Endometrium (tissue), 2 donors: ENCODE measurements around the gene ZNF778.
"Not testable (repeated sequence)": the region's sequence is repeated elsewhere in the genome, so short reads cannot be mapped to it uniquely, and the experiment has no call there.

ENCODE experiments used
- FAIRE-seq: peaks from 2 replicates; lab custom pipeline; 2012; peaks lifted over from hg19 to GRCh38; lab: Jason Lieb, UNC
- donor health status: control.
- donor health status: control.

Gene ZNF778

GRCh38 chr16:89257757-89258465 is 40.4 kb downstream of the ZNF778 start:
- no peak for FAIRE-seq

DNA sequence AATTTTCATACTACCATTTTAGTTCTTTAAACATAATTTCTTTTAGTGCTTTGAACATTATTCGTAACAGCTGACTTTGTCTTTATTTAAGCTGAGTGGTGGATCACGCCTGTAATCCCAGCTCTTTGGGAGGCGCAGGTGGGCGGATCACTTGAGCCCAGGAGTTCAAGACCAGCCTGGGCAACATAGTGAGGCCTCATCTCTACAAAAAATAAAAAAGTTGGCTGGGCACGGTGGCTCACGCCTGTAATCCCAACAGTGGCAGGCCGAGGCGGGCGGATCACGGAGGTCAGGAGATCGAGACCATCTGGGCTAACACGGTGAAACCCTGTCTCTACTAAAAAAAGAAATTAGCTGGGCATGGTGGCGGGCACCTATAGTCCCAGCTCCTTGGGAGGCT is 42.4 kb downstream of the ZNF778 start:
- not testable (repeated sequence) for FAIRE-seq

DNA sequence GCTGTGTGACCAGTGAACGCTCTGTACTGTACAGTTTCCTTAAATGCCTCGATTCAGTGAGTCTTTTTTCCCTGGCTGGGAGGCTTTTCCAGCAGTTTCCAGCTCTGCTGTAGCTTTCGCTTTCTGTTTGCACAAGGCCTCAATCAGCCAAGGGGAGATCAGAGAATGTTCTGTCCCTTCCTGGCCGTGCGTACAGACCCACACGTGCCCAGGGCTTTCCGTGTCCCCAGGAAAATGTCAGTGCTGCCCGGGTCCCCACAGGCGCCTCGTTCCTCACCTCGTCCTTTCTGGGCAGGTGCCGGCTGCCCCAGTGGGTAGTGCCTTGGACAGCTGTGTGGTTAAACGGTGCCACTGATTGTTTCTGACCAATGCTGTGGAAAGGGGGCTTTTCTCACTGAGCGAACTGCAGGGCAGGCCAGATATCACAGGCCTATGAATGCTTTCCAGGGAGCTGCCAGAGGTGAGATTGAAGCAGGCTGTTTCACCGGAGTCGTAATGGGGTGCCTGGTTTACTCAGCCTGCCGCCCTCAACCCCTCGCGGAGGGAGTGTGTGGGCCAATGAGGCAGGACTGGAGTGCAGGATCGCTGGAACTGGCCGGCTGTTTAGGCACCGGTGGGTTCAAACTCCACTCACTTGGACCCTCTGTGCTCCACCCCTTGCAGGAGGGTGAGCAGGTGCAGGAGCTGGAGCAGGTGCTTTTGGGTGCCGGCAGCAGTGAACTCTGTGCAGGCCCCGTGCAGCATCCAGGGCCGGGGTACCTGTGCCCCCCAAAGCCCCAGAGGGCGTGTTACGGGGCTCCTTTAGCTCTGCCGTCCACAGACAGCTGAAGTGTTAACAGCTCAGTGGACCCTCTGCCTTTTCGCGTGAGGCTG is 44.4 kb downstream of the ZNF778 start:
- no peak for FAIRE-seq

- no peak for FAIRE-seq
Observed at GRCh38 chr16:89264800-89265550, 47.5 kb downstream of the ZNF778 start.

DNA sequence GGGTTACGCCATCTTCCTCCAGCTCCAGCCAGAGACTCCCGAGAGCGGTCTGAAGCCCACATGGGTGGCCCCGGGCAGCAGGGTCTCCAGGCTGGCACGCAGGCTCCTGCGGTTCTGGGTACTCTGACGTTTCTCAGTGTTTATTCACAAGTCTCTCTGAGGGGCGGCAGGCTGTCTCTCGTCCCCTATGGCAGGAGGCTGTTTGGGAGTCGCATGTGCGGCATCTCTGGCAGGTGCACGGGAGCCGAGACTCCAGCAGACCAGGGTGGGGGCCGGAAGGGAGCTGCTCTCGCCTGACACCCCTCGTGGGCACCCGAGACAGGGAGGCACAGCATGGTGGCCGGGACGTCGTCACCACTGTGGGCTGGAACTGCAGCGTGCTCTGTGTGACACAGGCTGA is 48.1 kb downstream of the ZNF778 start:
- no peak for FAIRE-seq

DNA sequence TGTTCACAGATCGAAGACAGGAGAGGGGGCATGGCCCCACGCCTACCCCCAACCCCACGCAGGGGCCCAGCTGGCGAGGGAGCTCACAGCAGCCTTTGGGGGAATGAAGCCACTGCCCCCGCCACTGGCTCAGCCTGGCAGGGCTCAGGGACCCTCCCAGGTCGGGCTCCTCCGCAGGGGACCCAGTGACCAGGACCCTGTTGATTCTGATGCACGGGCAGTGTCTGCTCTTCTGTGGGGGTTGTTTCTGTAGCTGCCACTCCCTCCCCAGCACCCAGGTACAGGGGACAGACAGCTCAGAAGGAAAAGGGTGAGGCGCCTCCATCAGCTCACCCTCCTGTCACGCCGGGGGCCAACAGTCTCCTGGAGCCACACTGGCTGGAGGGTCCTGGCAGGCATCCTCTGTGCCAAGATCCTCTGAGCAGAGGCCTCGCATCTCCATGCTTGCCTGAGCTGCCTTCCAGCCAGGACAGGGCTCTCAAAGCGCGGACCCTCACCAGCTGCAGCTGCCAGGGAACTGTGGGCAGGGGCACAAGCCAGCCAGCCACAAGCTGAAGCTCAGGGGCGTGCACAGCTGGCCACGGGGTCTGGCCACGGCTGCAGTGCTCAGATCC is 49.1 kb downstream of the ZNF778 start:
- FAIRE-seq = no peak

DNA sequence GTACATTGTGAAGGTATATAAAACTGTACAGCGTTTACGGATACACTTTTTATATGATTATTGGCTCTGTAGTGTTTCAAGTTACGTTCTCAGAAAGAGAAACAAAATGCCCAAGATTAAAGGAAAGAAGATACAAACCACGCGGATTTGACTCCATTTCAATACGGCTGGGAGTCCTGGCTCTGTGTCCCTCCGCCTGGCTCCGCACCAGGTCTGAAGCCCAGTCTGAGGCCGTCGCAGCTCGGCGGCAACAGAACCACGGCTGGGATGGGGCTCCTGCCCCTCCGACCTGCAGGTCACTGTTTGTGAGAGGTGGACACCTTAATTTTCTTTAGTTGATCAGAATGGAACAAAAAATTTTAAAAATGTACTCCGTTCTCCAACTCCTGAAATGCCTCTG is 50.2 kb downstream of the ZNF778 start:
- FAIRE-seq = not testable (repeated sequence)

GRCh38 chr16:89268585-89268984 is 51.1 kb downstream of the ZNF778 start:
- no peak for FAIRE-seq

GRCh38 chr16:89268987-89269735 is 51.7 kb downstream of the ZNF778 start:
- no peak for FAIRE-seq

- FAIRE-seq = no peak
Observed at GRCh38 chr16:89269805-89270665, 52.5 kb downstream of the ZNF778 start.

- no peak for FAIRE-seq
Observed at GRCh38 chr16:89270666-89271345, 53.3 kb downstream of the ZNF778 start.

DNA sequence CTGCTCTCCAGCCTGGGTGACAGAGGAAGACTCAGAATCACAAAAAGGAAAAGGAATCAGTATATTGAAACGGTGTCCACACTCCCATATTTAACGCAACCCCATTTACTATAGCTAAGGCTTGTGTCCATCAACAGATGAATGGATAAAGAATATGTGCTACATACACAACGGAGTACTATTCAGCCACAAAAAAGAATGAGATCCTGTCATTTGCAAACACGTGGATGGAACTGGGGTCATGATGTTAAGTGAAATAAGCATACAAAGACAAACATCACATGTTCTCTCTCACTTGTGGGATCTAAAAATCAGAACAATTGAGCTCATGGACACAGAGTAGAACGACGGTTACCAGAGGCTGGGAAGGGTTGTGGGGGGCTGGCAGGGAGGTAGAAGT is 55.1 kb downstream of the ZNF778 start:
- FAIRE-seq = no peak

GRCh38 chr16:89273741-89274472 is 56.4 kb downstream of the ZNF778 start:
- no peak for FAIRE-seq

DNA sequence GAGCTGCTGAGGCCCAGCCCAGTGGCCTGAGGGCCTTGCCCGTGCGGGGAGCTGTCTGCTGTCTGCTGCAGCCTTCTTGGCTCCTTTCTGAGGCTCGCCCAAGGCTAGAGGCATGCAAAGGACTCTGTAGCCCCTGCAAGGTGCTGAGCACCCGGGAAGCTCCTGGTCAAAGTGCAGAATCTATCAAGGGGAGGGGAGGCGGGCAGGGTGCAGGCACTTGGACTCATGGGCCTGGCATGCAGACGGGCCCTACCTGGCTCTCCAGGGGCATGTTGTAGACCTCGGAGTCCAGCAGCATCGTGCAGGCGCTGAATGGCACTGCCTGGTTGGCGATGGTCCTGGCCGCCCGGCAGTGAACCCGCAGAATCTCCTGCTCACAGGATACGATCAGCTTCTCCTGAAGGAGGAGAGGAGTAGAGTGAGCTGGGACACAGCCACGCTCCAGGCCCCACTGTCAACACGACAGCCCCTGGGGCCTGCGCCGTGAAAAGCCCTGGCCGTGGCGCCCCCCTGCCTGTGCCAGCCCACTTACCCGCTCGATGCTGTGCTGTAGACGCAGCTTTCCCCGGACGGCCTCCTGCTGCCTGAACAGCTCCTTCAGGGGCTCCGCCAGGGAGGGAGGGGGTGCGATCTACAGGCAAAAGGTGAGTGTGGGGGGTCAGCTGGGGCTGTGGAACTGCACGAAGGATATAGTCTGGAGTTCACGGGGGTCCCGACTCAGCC is 57.2 kb downstream of the ZNF778 start:
- FAIRE-seq = no peak

GRCh38 chr16:89275284-89275584 is 57.7 kb downstream of the ZNF778 start:
- no peak for FAIRE-seq

GRCh38 chr16:89275837-89276720 is 58.6 kb downstream of the ZNF778 start:
- FAIRE-seq = no peak

DNA sequence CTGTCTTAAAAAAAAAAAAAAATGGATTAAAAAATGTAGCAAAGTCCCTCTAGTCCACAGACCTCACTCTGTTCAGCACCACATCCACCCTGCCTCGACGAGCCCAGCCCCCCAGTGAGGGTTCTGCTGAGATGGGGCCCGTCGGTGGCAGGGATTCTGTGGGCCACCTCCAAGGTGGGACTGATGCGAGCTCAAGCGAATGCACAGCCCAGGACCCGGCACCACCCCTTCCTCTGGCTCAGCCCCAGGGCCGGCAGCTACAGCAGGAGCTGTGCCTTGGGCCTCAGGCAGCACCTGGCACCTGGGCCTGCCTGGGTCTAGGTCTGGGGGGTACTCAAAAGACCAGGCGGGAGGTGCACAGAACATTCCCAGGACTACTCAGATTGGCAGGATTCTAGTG is 59.5 kb downstream of the ZNF778 start:
- no peak for FAIRE-seq
